PC-3 (cell line): Measurements from ENCODE around the gene KIAA2012. TPM values are rescaled to one million over a fixed set of nuclear protein-coding genes. Genes with fewer than 3 reads are reported as not detected.

ENCODE experiments used
- ATAC-seq: fragments of 200-7000 bp; cut with Tn5 transposase; 2 replicates; pipeline ENCODE4 v1.9.1; 2020; ENCODE audit warnings: mild to moderate bottlenecking, moderate library complexity
- BruUV-seq: library from RNA; stranded (reverse); fragments of 400-500 nt; replicated peaks from 2 replicates; lab custom pipeline; 2021; lab: Mats Ljungman, UMichigan
- CTCF ChIA-PET: fragments of 300-600 bp; sonication (Branson Sonifier 250); formaldehyde crosslinking; loops from one replicate; lab custom pipeline; 2022; ENCODE audit warnings: antibody characterized with exemption; lab: Charles Lee
- POLR2A ChIA-PET: fragments of 300-600 bp; sonication (Branson Sonifier 250); formaldehyde crosslinking; loops from one replicate; lab custom pipeline; 2022; ENCODE audit warnings: antibody characterized with exemption; ENCODE audit not compliant: unreplicated experiment; lab: Charles Lee
- DNase-seq: peaks from one replicate; pipeline ENCODE4 v3.0.0-alpha.2; 2015
- H2AFZ ChIP-seq: fragments of 300-600 bp; sonication (generic); 2 replicates; pipeline ENCODE4 v1.6.0; 2016; ENCODE audit warnings: antibody characterized with exemption, low read length
- H3F3A ChIP-seq: fragments of 300-600 bp; sonication (generic); one replicate; pipeline ENCODE4 v1.6.0; 2017; ENCODE audit warnings: antibody characterized with exemption, low read length, control low read depth, mild to moderate bottlenecking; ENCODE audit not compliant: unreplicated experiment
- H3K27ac ChIP-seq: fragments of 300-600 bp; sonication (generic); 2 replicates; pipeline ENCODE4 v1.5.1; 2016; ENCODE audit warnings: mild to moderate bottlenecking, low read length
- H3K27me3 ChIP-seq: fragments of 300-600 bp; sonication (generic); 2 replicates; pipeline ENCODE4 v1.6.1; 2016; ENCODE audit warnings: low read length, mixed read lengths
- H3K36me3 ChIP-seq: fragments of 300-600 bp; sonication (generic); 2 replicates; pipeline ENCODE4 v1.6.1; 2016; ENCODE audit warnings: low read depth, mixed run types, low read length, mixed read lengths
- H3K4me1 ChIP-seq: fragments of 300-600 bp; sonication (generic); 2 replicates; pipeline ENCODE4 v1.5.1; 2016; ENCODE audit warnings: low read length; ENCODE audit not compliant: insufficient read depth
- H3K4me2 ChIP-seq: fragments of 300-600 bp; sonication (generic); 2 replicates; pipeline ENCODE4 v1.6.0; 2016; ENCODE audit warnings: low read length
- H3K4me3 ChIP-seq: fragments of 300-600 bp; sonication (generic); 2 replicates; pipeline ENCODE4 v1.5.1; 2016; ENCODE audit warnings: mild to moderate bottlenecking, low read length, mixed read lengths
- H3K79me2 ChIP-seq: fragments of 300-600 bp; sonication (generic); 2 replicates; pipeline ENCODE4 v1.6.1; 2017; ENCODE audit warnings: low read length, mixed read lengths
- H3K9ac ChIP-seq: fragments of 300-600 bp; sonication (generic); 2 replicates; pipeline ENCODE4 v1.6.0; 2016; ENCODE audit warnings: mild to moderate bottlenecking, low read length
- H3K9me2 ChIP-seq: fragments of 300-600 bp; sonication (generic); replicated peaks from 2 replicates; pipeline ENCODE4 v1.6.1; 2016; ENCODE audit warnings: mixed run types, low read length, mixed read lengths
- H3K9me3 ChIP-seq: fragments of 300-600 bp; sonication (generic); 2 replicates; pipeline ENCODE4 v1.6.1; 2016; ENCODE audit warnings: low read length, mixed read lengths
- H4K20me1 ChIP-seq: fragments of 300-600 bp; sonication (generic); 2 replicates; pipeline ENCODE4 v1.6.1; 2016; ENCODE audit warnings: low read length, mixed read lengths
- EZH2 ChIP-seq: fragments of 300-600 bp; sonication (generic); IDR thresholded peaks from one replicate; pipeline ENCODE4 v1.6.1; 2017; ENCODE audit warnings: antibody characterized with exemption, mild to moderate bottlenecking, low read length; ENCODE audit not compliant: unreplicated experiment
- EZH2phosphoT487 ChIP-seq: fragments of 300-600 bp; sonication (generic); IDR thresholded peaks from 2 replicates; pipeline ENCODE4 v1.6.1; 2018; ENCODE audit warnings: mild to moderate bottlenecking, antibody characterized with exemption, low read length, borderline replicate concordance
- intact Hi-C: fragments of 100-400 bp; cut with micrococcal nuclease; formaldehyde crosslinking; loops from 2 replicates; pipeline ENCODE4 v1.9.0; 2023
- total RNA-seq: library from RNA; depleted of rRNA; stranded (reverse); fragments of >200 nt; gene quantifications from 2 replicates; pipeline ENCODE4 v1.2.3, GENCODE V29; 2014
- TF ChIP-seq, protein P1 (sequence below): fragments of 300-600 bp; sonication (generic); conservative IDR thresholded peaks from 2 replicates; pipeline ENCODE4 v1.5.1; 2017; ENCODE audit warnings: antibody characterized with exemption, low read depth, mild to moderate bottlenecking, low read length

The KIAA2012 gene
- total RNA-seq, 1 experiment from 2014 or later: not detected

GRCh38 chr2:202033317-202034248 lies 39.5 kb upstream of the KIAA2012 start, which contains the start of gene FZD7:
Gene FZD7, plus strand, starts transcription at chr2:202033855. Its CDS starts 793 bp downstream, at chr2:202034648.
- intact Hi-C loops: no loop called here
- TF ChIP-seq, protein P1, sequence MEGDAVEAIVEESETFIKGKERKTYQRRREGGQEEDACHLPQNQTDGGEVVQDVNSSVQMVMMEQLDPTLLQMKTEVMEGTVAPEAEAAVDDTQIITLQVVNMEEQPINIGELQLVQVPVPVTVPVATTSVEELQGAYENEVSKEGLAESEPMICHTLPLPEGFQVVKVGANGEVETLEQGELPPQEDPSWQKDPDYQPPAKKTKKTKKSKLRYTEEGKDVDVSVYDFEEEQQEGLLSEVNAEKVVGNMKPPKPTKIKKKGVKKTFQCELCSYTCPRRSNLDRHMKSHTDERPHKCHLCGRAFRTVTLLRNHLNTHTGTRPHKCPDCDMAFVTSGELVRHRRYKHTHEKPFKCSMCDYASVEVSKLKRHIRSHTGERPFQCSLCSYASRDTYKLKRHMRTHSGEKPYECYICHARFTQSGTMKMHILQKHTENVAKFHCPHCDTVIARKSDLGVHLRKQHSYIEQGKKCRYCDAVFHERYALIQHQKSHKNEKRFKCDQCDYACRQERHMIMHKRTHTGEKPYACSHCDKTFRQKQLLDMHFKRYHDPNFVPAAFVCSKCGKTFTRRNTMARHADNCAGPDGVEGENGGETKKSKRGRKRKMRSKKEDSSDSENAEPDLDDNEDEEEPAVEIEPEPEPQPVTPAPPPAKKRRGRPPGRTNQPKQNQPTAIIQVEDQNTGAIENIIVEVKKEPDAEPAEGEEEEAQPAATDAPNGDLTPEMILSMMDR: peak; percentile 29
- TF ChIP-seq EZH2phosphoT487: no peak
- no peak for TF ChIP-seq EZH2
- ChIA-PET CTCF (no interaction called here), POLR2A (interaction anchor here (0.6 kb wide), 1 partner anchor 142 kb away, joined by 3 read pairs; no protein-coding TSS in a partner anchor)
- Histone ChIP-seq H3K27ac (no peak within 1 kb of the TSS), H2AFZ (peak within 1 kb of the TSS; percentile 100), H3K4me1 (peaks cover 18% of the 10 kb centered on the region), H3K4me3 (peak within 1 kb of the TSS; percentile 98), H4K20me1 (no peaks in the 10 kb centered on the region), H3K36me3 (no peaks in the 10 kb centered on the region), H3F3A (no peaks in the 10 kb centered on the region), H3K27me3 (no peaks in the 10 kb centered on the region), H3K9me3 (no peaks in the 10 kb centered on the region), H3K4me2 (peak within 1 kb of the TSS; percentile 99), H3K9ac (peak within 1 kb of the TSS; percentile 63), H3K9me2 (no peaks in the 10 kb centered on the region), H3K79me2 (no peaks in the 10 kb centered on the region)
- BruUV-seq: no TSS peak
- DNase-seq: peak; percentile 89
- peak; percentile 83 for ATAC-seq

DNA sequence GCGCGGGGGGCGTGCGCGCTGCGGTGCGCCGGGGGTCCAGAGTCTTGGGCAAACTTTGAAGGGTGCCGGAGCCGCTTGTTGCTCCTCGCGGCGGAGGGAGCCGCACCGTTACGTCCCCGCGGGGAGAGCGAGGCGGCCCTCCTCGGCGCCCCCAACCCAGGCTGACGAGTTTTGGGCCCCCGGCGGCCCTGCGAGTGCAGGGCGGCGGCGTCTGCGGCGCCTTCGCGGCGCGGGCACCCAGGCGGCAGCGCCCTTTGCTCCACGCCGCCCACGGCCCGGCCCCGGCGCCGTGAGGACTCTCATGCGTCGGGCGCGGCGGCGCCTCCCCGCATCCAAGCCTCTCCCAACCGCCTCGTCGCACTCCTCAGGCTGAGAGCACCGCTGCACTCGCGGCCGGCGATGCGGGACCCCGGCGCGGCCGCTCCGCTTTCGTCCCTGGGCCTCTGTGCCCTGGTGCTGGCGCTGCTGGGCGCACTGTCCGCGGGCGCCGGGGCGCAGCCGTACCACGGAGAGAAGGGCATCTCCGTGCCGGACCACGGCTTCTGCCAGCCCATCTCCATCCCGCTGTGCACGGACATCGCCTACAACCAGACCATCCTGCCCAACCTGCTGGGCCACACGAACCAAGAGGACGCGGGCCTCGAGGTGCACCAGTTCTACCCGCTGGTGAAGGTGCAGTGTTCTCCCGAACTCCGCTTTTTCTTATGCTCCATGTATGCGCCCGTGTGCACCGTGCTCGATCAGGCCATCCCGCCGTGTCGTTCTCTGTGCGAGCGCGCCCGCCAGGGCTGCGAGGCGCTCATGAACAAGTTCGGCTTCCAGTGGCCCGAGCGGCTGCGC lies 38.6 kb upstream of the KIAA2012 start:
- no peaks in the 10 kb centered on the region for H3K9me2 ChIP-seq
- ATAC-seq (peak; percentile 13), DNase-seq (peak; percentile 29)
- peak overlapping the region; percentile 99 for H3K4me2 ChIP-seq
- H3K27ac ChIP-seq: no peak overlapping the region
- no peaks in the 10 kb centered on the region for H4K20me1 ChIP-seq
- H2AFZ ChIP-seq: peak overlapping the region; percentile 85
- CTCF ChIA-PET: no interaction called here
- no peaks in the 10 kb centered on the region for H3K36me3 ChIP-seq
- H3K9me3 ChIP-seq: no peaks in the 10 kb centered on the region
- intact Hi-C loops: no loop called here
- peak overlapping the region; percentile 77 for H3K4me3 ChIP-seq
- H3K79me2 ChIP-seq: no peaks in the 10 kb centered on the region
- H3K9ac ChIP-seq: peak overlapping the region; percentile 48; the same call in 1 of the 2 replicates
- POLR2A ChIA-PET: interaction anchor here (0.6 kb wide), 1 partner anchor 141 kb away, joined by 3 read pairs; no protein-coding TSS in a partner anchor
- peaks cover 26% of the 10 kb centered on the region for H3K4me1 ChIP-seq
- no peaks in the 10 kb centered on the region for H3K27me3 ChIP-seq
- no peaks in the 10 kb centered on the region for H3F3A ChIP-seq
- no TSS peak for BruUV-seq
- TF ChIP-seq EZH2: no peak
- TF ChIP-seq EZH2phosphoT487: no peak
- TF ChIP-seq, protein P1: no peak
